HCEC 1CT (cell line): ENCODE results near the gene PRICKLE1.
A peak's percentile ranks its signal among the peaks of the same experiment; 100 is the strongest.

Experiments used
- DNase-seq: peaks from one replicate; pipeline ENCODE4 v3.0.0-alpha.2; 2017

PRICKLE1 gene

DNA sequence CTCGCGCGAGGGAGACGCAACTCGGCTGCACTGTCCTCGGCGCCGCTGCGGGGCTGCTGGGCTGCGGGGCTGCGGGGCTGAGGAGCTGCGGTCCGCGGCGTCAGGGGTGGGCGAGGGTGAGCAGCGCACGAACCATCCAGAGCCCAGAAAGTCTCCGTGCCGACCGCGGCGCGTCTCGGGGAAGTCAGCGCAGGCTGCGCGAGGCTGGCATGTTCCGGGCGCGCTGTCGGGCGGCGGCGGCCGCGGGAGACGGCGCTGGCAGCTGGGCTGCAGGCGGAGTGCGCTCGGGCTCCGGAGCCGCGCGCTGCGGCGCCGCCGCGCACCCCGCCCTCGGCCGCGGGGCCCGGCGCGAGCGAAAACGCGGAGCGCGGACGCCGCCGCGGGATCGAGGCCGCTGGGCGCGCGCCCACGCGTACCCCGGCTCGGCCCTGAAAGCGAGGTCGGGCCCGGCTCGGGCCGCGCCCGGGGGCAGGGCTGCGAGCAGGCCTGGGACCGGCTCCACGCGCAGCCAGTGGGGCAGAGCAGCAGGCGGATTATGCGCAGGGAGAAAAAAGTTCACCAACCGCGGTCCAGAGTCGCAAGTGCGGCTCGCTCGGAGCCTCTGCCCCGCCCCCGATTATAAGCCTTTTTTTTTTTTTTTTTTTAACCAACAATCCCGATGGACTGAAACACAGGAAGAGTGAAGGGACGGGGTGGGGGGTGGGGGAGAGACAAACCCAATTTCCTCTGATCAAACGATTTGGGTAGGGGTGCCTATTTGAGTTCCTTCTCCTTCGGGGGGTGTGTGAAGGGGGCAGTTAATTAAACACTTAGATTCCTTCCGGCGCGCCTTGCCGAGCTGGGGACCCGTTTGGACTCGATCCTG lies at the start of gene PRICKLE1:
TSS of gene PRICKLE1 (minus strand) at position 282 of the 865 bp plus-strand sequence. CDS start 117,230 bp downstream, outside the sequence.
- peak; percentile 43 for DNase-seq

DNA sequence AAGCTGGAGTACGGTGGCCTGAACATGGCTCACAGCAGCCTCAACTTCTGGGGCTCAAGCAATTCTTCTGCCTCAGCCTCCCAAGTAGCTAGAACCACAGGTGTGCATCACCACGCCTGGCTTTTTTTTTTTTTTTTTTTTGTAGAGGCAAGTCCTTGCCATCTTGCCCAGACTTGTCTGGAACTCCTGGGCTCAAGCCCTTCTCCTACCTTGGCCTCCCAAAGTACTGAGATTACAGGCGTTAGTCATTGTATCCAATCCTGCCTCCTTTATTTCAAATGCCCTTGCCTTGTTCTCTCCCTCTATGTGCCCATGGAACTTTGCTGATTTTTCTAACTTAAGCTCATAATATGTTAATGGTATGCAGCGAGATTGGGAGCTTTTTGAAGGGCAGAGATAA lies 49.2 kb upstream of the PRICKLE1 start:
- no peak for DNase-seq

DNA sequence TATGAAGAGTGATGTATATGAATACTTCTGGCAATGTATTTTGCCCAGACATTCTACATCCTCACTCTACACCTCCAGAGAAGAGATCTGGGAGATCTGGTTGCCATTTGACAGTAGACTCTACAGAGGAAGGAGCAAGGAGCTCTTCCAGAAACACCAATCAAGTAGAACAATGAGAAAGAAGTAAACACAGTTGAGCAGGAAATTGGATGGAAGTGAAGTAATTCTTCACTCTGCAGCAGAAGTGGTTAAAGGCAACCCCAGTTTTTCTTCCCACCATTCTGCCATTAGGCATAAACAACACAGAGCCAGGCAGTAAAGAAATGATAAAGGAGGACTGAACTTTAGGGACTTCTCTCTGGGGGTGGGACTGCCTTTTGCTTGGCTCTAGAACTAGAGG lies 48.5 kb upstream of the PRICKLE1 start:
- DNase-seq, result no peak

DNA sequence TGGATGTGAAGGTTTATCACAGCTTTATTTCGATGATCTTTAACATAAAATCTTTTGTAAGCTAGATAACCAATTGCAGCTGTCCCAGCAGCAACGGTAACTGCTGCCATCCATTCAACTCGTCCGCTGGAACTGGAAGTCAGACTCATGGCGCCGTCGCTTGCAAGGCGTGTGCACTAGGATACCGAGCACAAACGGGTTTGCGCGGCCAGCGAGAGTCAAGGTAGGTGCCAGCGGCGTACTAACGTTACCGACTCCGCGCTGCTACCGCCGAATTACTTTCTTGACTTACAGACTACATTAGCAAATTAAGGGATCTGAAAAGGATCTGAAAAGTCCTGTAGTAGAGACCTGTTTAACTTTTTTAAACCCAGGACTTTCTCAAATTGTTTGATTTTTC lies 47.4 kb upstream of the PRICKLE1 start:
- no peak for DNase-seq

DNA sequence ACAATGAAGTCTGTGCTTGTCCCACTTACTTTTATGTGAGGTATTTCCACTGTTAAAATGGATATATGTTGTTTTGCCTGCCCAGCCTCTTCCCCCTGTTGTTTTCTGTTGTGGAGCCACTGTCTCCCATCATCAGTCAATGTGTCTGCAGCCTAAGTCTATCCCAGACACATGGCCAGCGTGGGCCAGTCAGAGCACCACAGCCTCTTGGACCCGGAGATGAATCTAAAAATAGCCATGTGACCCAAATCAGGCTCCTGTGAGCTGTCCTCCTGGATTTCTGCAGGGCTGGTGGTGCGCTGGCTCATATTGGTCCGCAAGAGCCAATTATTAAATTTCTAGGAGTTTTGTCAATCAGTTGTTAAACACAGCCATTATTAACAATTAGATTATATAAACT lies 44.0 kb upstream of the PRICKLE1 start:
- no peak for DNase-seq

DNA sequence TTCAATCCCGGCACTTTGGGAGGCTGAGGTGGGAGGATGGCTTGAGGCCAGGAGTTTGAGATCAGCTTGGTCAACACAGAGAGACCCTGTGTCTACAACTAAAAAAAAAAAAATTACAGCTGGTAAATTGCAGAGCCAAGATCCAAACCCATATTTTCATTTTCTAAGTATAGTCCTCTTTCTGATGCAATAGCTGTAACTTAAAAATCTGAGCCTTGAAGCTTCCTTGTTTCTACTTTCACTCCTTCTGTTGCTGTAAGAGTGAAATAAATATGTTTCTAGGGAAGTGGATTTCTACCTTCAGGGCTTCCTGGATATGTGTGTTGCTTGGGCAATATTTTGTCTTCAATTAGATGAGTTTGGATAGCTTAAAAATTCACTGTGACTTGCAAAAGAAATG lies 42.0 kb upstream of the PRICKLE1 start:
- DNase-seq, result no peak

- no peak for DNase-seq
Observed at GRCh38 chr12:42630314-42630713, 40.8 kb upstream of the PRICKLE1 start.

- no peak for DNase-seq
Observed at GRCh38 chr12:42627151-42627550, 37.6 kb upstream of the PRICKLE1 start.

DNA sequence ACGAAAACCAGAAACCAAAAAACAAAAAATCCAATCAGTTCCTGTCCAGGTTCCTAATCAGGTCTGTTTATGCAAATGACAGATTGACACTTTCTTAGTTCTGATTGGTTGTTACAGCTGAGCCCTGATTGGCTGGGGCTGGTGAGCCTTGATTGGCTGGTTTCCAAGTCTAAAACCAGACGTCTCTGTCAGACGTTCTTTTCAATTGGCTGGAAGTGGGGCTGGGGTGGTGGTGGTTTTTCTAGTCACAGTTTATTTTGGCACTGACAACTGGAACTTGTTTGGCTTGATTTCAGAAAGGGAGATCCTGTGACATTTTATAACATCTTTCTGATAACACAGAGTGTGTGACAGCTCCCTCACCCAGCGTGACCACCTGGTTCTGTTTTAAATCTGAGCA lies 36.1 kb upstream of the PRICKLE1 start:
- no peak for DNase-seq

- no peak for DNase-seq
Observed at GRCh38 chr12:42617622-42618021, 28.1 kb upstream of the PRICKLE1 start.

DNA sequence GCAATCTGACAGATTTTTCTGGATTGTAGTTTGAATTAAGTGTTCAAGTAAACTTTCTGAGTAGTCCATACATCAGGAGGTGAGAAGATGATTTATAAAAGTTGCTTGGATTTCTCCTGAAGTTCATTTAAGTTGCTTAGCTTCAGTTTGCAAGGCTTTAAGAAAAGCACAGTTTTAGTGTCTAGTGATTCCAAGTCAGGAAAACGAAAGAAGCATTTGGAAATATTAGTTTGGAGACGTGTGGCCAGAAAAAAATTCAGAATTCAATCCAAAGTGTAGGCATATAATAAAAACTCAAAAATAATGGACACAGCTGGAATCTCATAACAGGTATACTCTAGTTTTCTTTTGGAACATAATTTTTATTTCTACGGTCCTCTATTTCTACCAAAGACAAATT lies 25.5 kb upstream of the PRICKLE1 start:
- DNase-seq, result no peak

GRCh38 chr12:42612231-42612613 lies 22.7 kb upstream of the PRICKLE1 start:
- no peak for DNase-seq

GRCh38 chr12:42611571-42612230 lies 22.2 kb upstream of the PRICKLE1 start:
- no peak for DNase-seq

- no peak for DNase-seq
Observed at GRCh38 chr12:42609605-42610004, 20.1 kb upstream of the PRICKLE1 start.

GRCh38 chr12:42608196-42608825 lies 18.8 kb upstream of the PRICKLE1 start:
- no peak for DNase-seq

DNA sequence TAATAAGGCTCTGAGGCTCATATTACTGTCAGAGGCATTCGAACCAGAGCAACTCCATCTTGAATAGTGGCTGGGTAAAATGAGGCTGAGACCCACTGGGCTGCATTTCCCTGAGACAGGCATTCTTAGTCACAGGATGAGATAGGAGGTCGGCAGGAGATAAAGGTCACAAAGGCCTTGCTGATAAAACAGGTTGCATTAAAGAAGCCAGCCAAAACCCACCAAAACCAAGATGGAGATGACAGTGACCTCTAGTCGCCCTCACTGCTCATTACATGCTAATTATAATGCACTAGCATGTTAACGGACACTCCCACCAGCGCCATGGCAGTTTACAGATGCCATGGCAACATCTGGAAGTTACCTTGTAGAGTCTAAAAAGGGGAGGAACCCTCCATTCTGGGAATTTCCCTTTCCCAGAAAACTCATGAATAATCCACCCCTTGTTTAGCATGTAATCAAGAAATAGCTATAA lies 18.1 kb upstream of the PRICKLE1 start:
- DNase-seq, result no peak

GRCh38 chr12:42606471-42606870 lies 16.9 kb upstream of the PRICKLE1 start:
- no peak for DNase-seq

- DNase-seq, result no peak
Observed at GRCh38 chr12:42605685-42606084, 16.1 kb upstream of the PRICKLE1 start.

GRCh38 chr12:42603246-42603990 lies 13.9 kb upstream of the PRICKLE1 start:
- no peak for DNase-seq

- DNase-seq, result no peak
Observed at GRCh38 chr12:42593874-42594273, 4.3 kb upstream of the PRICKLE1 start.

- no peak for DNase-seq
Observed at GRCh38 chr12:42590330-42590934, 886 bp upstream of the PRICKLE1 start.
